Ovary (tissue), 9 donors: Measurements from ENCODE around the gene CD99L2. TPM values are rescaled to one million over a fixed set of nuclear protein-coding genes. Genes with fewer than 3 reads are reported as not detected.
"Not testable (repeated sequence)": the region's sequence is repeated elsewhere in the genome, so short reads cannot be mapped to it uniquely, and the experiment has no call there.

ENCODE experiments used
- DNase-seq, 5 donors: peaks; one replicate each; pipeline ENCODE4 v3.0.0-alpha.2; 2019 to 2020
- H3K27ac ChIP-seq, 2 donors: fragments of 200-600 bp; one replicate each; pipeline versions ENCODE4 v1.5.1 to v1.8.0; 2019 to 2022
- H3K27me3 ChIP-seq: fragments of 200-600 bp; one replicate; pipeline ENCODE4 v1.8.0; 2022
- H3K36me3 ChIP-seq: fragments of 200-600 bp; sonication (generic); one replicate; pipeline ENCODE4 v1.5.1; 2019
- H3K4me1 ChIP-seq: one replicate; pipeline ENCODE4 v1.8.1; 2013; ENCODE audit warnings: mild to moderate bottlenecking, moderate library complexity; ENCODE audit not compliant: insufficient read depth
- H3K4me3 ChIP-seq: fragments of 200-600 bp; sonication (generic); one replicate; pipeline ENCODE4 v1.5.1; 2017
- H3K9me3 ChIP-seq, 2 donors: fragments of 200-600 bp in 1 of 2; sonication (generic) in 1 of 2; one replicate each; pipeline versions ENCODE4 v1.5.1 to v1.8.1; 2013 to 2019; ENCODE audit warnings: mild to moderate bottlenecking in 1 of 2, moderate library complexity in 1 of 2
- EP300 ChIP-seq: sonication (generic); formaldehyde crosslinking; IDR thresholded peaks from one replicate; pipeline ENCODE4 v1.6.1; 2017; ENCODE audit warnings: antibody characterized with exemption
- POLR2A ChIP-seq: fragments of 450-650 bp; IDR thresholded peaks from one replicate; pipeline ENCODE4 v1.6.1; 2017; ENCODE audit warnings: antibody characterized with exemption, mild to moderate bottlenecking, moderate library complexity
- WGBS, 3 donors: extraction: QIAGEN DNeasy Blood & Tissue Kit in 1 of 3; methylation state at CpG; one replicate each; pipeline versions ENCODE4 v1.1.5 to v1.1.7; 2013 to 2017; 5-methylcytosine and 5-hydroxymethylcytosine counted together
- intact Hi-C, 4 donors: fragments of 100-400 bp; cut with DNase I; formaldehyde crosslinking; loops; one replicate each; pipeline versions ENCODE4 v1.11.0 to v1.15.1; 2022 to 2023
- polyA plus RNA-seq, 2 donors: library from polyadenylated mRNA; stranded (reverse); fragments of 200-250 nt in 1 of 2; fragments of 350-450 nt in 1 of 2; fragmentation: Illumina TruSeq in 1 of 2; extraction: RNeasy Lipid Tissue Mini Kit (QIAGEN cat#74804) in 1 of 2; gene quantifications; one replicate each; pipeline ENCODE4 v1.2.3, GENCODE V29; 2013 to 2014
- total RNA-seq, 7 donors: library from RNA; depleted of rRNA in 2 of 7; stranded (reverse); fragments of >200 nt in 2 of 7; fragmentation: NEBNext Ultra II Directional in 3 of 7; extraction: Animal tissue kit (Norgen Biotek cat#: 25700) in 3 of 7; gene quantifications; one replicate each; pipeline versions ENCODE4 v1.1.0 to v1.2.4, GENCODE V29; 2016 to 2023
- TF ChIP-seq, protein P1 (sequence below), 3 donors: fragments of 450-650 bp in 2 of 3; fragments of 200-600 bp in 1 of 3; IDR thresholded peaks; one replicate each; pipeline versions ENCODE4 v1.5.1 to v1.8.0; 2016 to 2022; ENCODE audit warnings: antibody characterized with exemption in 3 of 3, mild to moderate bottlenecking in 1 of 3
- donor health status: DM: no; HTN: no; CAD: no; lungs with moderate emphysema.
- donor health status: DM: no; HTN: no; CAD: no.
- donor health status: Bipolar disorder and iron deficiency.
- donor health status: DM: yes; HTN: yes; CAD: no.
- donor health status: DM: no; HTN: no; CAD: no.
- donor health status: DM: yes; HTN: yes; CAD: no.

The CD99L2 gene
- total and polyA plus RNA-seq, 9 donors, result 38.7 to 64.6 (median 53.0) TPM

DNA sequence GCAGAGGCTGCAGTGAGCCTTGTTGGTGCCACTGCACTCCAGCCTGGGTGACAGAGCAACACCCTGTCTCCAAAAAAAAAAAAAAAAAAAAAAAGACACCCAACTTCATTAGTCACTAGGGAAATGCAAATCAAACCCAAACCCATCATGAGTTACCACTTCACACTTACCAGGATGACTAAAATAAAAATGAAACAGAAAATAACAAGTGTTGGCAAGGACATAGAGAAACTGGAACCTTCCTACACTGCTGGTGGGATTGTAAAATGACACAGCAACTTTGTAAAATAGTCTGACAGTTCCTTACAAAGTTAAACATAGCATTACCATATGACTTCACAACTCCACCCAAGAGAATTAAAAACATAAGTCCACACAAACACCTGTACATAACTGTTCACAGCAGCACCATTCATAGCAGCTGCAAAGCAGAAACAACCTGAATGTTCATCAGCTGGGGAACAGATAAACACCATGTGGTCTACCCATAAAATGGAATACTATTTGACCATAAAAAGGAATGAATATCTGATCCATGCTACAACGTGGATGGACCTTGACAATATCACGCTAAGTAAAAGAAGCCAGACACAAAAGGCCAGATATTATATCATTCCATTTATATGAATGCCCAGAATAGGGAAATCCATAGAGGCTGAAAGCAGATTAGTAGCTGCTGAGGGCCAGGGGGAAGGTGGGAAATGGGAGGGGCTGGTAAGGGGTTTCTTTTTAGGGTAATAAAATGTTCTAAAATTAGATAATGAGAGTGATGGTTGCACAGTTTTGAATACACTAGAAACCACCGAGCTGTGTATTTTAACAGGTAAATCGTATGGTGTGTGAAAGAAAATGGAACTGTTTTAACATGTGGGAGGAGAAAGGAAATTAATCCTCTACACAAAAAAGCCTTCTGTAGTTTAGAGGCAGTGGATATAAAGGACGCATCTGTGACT, 18.3 kb downstream of the CD99L2 start:
- H3K4me3 ChIP-seq, result no peak overlapping the region
- no peaks in the 10 kb centered on the region for H3K9me3 ChIP-seq
- H3K27ac ChIP-seq, result no peak overlapping the region
- TF ChIP-seq POLR2A (no peak), EP300 (no peak)
- TF ChIP-seq, protein P1, sequence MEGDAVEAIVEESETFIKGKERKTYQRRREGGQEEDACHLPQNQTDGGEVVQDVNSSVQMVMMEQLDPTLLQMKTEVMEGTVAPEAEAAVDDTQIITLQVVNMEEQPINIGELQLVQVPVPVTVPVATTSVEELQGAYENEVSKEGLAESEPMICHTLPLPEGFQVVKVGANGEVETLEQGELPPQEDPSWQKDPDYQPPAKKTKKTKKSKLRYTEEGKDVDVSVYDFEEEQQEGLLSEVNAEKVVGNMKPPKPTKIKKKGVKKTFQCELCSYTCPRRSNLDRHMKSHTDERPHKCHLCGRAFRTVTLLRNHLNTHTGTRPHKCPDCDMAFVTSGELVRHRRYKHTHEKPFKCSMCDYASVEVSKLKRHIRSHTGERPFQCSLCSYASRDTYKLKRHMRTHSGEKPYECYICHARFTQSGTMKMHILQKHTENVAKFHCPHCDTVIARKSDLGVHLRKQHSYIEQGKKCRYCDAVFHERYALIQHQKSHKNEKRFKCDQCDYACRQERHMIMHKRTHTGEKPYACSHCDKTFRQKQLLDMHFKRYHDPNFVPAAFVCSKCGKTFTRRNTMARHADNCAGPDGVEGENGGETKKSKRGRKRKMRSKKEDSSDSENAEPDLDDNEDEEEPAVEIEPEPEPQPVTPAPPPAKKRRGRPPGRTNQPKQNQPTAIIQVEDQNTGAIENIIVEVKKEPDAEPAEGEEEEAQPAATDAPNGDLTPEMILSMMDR (IDR thresholded peaks at IDR 0.05), result no peak
- H3K27me3 ChIP-seq, result no peaks in the 10 kb centered on the region
- no peaks in the 10 kb centered on the region for H3K4me1 ChIP-seq
- intact Hi-C loops, result no loop called here
- no peak for DNase-seq
- H3K36me3 ChIP-seq, result no peaks in the 10 kb centered on the region
- 77 to 81% (median 79%) methylated on average over 5 of the region's 5 CpGs for WGBS, 3 donors

DNA sequence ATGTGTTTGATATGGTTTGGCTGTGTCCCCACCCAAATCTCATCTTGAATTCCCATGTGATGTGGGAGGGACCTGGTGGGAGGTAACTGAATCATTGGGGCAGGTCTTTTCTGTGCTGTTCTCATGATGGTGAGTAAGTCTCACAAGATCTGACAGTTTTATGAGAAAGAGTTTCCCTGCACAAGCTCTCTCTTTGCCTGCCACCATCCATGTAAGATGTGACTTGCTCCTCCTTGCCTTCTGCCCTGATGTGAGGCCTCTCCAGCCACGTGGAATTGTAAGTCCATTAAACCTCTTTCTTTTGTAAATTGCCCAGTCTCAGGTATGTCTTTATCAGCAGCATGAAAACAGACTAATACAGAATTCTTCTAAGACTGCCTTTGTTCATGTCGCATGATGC, 22.8 kb downstream of the CD99L2 start:
- H3K4me3 ChIP-seq, H3K27ac ChIP-seq, H3K4me1 ChIP-seq, DNase-seq, H3K9me3 ChIP-seq, H3K27me3 ChIP-seq, intact Hi-C loops, H3K36me3 ChIP-seq: not testable (repeated sequence)
- 69 to 75% (median 72%) methylated on average over 2 of the region's 2 CpGs for WGBS, 3 donors

DNA sequence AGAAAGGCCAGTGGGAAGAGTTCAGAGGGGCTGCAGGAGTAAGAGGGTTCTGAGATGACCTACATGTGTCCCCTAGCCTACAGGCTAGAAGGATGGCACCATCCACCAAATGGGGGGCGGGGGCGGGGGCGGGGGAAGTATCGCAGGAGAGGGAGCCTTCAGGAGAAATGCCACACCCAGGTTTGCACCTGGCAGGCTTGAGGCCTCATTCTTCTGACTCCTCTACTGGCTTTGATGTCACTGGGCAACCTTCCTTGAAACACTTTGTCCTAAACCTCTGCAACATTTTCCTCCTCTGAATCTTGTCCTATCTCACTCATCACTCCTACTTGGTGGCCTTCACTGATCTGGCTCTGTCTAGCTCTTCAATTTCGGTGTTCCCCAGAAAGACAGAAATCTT, 24.0 kb downstream of the CD99L2 start:
- H3K4me1 ChIP-seq, result peaks cover 2% of the 10 kb centered on the region
- H3K27ac ChIP-seq, result no peak overlapping the region
- no peaks in the 10 kb centered on the region for H3K36me3 ChIP-seq
- DNase-seq, result no peak
- no peak overlapping the region for H3K4me3 ChIP-seq
- 69 to 80% (median 74%) methylated on average over 5 of the region's 5 CpGs for WGBS, 3 donors
- TF ChIP-seq EP300 (no peak), POLR2A (no peak)
- TF ChIP-seq, protein P1 (IDR thresholded peaks at IDR 0.05), result no peak
- H3K27me3 ChIP-seq, result no peaks in the 10 kb centered on the region
- intact Hi-C loops, result no loop called here
- H3K9me3 ChIP-seq, result no peaks in the 10 kb centered on the region

DNA sequence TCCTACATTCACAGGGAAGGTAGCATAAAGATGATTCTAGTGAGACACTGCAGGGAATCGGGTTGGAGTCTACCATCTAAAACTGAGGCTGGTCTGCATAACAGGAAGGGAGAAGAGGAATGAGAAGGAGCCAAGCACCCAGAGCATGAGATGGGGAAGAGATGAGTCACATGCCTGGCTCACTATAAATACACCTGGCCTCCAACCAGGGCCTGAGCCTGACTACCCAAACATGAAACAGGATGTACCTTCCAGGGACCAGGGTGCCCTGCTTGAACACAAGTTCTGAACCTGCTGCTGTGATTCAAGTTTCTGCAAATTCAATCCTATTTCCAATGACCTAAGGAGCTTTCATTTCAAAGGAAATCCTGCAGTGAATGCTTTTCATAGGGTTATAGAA, 24.9 kb downstream of the CD99L2 start:
- no peak for DNase-seq
- TF ChIP-seq, protein P1 (IDR thresholded peaks at IDR 0.05), result no peak
- TF ChIP-seq EP300 (no peak), POLR2A (no peak)
- H3K27me3 ChIP-seq, result no peaks in the 10 kb centered on the region
- H3K27ac ChIP-seq, result no peak overlapping the region
- no peaks in the 10 kb centered on the region for H3K9me3 ChIP-seq
- 70 to 81% (median 79%) methylated on average over 1 of the region's 1 CpG for WGBS, 3 donors
- H3K36me3 ChIP-seq, result no peaks in the 10 kb centered on the region
- no peak overlapping the region for H3K4me3 ChIP-seq
- intact Hi-C loops, result no loop called here
- peaks cover 2% of the 10 kb centered on the region for H3K4me1 ChIP-seq

DNA sequence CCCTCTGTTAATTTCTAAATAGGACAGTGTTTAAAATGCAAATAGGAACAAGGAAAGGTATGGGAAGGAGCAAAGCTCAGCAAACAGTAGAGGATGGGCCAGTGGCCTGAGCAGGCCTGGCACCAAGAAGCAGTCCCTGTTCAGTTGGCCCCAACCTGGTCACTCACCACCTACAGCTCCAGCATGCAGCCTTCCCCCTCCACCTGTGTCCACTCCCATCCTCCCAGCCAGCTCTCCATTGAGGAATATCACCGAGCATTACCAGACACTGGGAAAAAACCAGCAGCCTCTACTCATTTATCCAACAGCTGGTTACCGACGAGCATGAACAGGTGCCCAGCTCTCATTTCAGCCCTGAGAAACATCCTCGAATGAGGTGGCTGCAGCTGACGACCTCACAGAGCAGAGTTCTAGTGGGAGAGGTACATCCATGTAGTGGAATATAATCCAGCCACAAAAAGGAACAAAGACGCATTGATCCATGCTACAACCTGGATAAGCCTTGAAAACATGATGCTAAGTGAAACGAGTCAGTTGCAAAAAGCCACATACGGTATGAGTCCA, 25.6 kb downstream of the CD99L2 start:
- intact Hi-C loops, result no loop called here

More for the DNA sequence above, 25.6 kb downstream of the CD99L2 start:
- Histone ChIP-seq H3K27me3 (no peaks in the 10 kb centered on the region), H3K27ac (no peak overlapping the region), H3K36me3 (no peaks in the 10 kb centered on the region), H3K4me1 (peaks cover 2% of the 10 kb centered on the region), H3K9me3 (no peaks in the 10 kb centered on the region), H3K4me3 (no peak overlapping the region)
- no peak for DNase-seq
- WGBS, 3 donors, result 78 to 81% (median 78%) methylated on average over 8 of the region's 8 CpGs
- TF ChIP-seq, protein P1 (IDR thresholded peaks at IDR 0.05), result no peak
- no peak for TF ChIP-seq POLR2A
- TF ChIP-seq EP300, result no peak
